Measurements from ENCODE around the gene SH2D2A. TPM values are rescaled to one million over a fixed set of nuclear protein-coding genes. Genes with fewer than 3 reads are reported as not detected.
A peak's percentile ranks its signal among the peaks of the same experiment; 100 is the strongest.

Gene SH2D2A
- total and polyA plus RNA-seq, 4 donors, result 1.1 to 3.0 (median 2.0) TPM

DNA sequence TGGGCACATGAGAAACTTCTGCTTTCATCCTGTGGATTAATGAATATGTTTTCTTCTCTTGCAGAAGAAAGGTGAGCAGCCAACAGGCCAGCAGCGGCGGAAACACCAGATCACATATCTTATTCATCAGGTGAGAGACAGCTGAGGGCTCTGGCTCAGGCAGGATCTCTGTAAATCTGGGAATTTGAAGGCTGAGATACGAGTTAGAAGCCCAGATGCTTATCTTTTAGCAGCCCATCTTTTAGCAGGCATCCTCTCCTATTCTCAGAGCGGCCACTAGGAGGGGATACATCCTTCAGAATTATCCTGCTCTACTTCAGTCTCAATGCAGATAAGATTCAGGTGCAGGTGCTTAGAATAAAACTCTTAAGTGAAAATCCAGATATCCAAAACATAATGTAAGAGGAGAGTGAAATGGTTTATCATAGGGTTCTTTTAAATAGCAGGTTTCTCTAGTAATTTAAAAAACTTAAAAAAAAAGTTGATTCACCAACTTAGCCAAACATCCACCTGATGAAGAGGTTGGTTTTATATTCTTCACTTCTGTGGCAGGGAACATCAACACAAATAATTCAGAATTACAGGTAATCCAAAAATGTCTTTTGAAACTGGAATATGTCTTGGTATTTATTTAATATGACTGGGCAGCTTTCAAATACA, 19.3 kb downstream of the SH2D2A start:
- no peak overlapping the region for H3K4me3 ChIP-seq
- H3K27me3 ChIP-seq (ENCODE audit: control insufficient read depth in 3 of 3, insufficient read depth in 3 of 3, low read length in 2 of 3), result no peaks in the 10 kb centered on the region
- H3K27ac ChIP-seq (ENCODE audit: low read depth in 1 of 2, low read length in 1 of 2), result no peak overlapping the region
- H3K9me3 ChIP-seq (ENCODE audit: control insufficient read depth in 4 of 4, insufficient read depth in 3 of 4, low read length in 3 of 4), result no peaks in the 10 kb centered on the region
- DNase-seq, result peak in 2 of 3 donors; percentile 51 to 67
- 56 to 58% methylated on average over 4 of the region's 4 CpGs for WGBS, 2 donors
- TF ChIP-seq, protein P1, sequence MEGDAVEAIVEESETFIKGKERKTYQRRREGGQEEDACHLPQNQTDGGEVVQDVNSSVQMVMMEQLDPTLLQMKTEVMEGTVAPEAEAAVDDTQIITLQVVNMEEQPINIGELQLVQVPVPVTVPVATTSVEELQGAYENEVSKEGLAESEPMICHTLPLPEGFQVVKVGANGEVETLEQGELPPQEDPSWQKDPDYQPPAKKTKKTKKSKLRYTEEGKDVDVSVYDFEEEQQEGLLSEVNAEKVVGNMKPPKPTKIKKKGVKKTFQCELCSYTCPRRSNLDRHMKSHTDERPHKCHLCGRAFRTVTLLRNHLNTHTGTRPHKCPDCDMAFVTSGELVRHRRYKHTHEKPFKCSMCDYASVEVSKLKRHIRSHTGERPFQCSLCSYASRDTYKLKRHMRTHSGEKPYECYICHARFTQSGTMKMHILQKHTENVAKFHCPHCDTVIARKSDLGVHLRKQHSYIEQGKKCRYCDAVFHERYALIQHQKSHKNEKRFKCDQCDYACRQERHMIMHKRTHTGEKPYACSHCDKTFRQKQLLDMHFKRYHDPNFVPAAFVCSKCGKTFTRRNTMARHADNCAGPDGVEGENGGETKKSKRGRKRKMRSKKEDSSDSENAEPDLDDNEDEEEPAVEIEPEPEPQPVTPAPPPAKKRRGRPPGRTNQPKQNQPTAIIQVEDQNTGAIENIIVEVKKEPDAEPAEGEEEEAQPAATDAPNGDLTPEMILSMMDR (IDR thresholded peaks at IDR 0.05; ENCODE audit: control extremely low read depth, extremely low read depth), result peak; percentile 75
- H3K36me3 ChIP-seq (ENCODE audit: control insufficient read depth in 4 of 4, insufficient read depth in 4 of 4, low read length in 4 of 4), result peaks cover 43 to 56% (median 45%) of the 10 kb centered on the region in 4 donors
- peaks cover 0 to 3% (median 0%) of the 10 kb centered on the region in 5 donors for H3K4me1 ChIP-seq (ENCODE audit: control insufficient read depth in 5 of 5, insufficient read depth in 5 of 5, low read length in 5 of 5)
- no peak overlapping the region for H3K9ac ChIP-seq (ENCODE audit: insufficient read depth in 1 of 2, low read length in 2 of 2)
- no peak for ATAC-seq (ENCODE audit: insufficient read depth, low FRiP score)

GRCh38 chr1:156796340-156797097, 20.1 kb downstream of the SH2D2A start:
- peaks cover 0 to 3% (median 0%) of the 10 kb centered on the region in 5 donors for H3K4me1 ChIP-seq (ENCODE audit: control insufficient read depth in 5 of 5, insufficient read depth in 5 of 5, low read length in 5 of 5)
- no peak overlapping the region for H3K27ac ChIP-seq (ENCODE audit: low read depth in 1 of 2, low read length in 1 of 2)
- no peak overlapping the region for H3K9ac ChIP-seq (ENCODE audit: insufficient read depth in 1 of 2, low read length in 2 of 2)
- H3K4me3 ChIP-seq, result no peak overlapping the region
- peaks cover 45 to 56% (median 50%) of the 10 kb centered on the region in 4 donors for H3K36me3 ChIP-seq (ENCODE audit: control insufficient read depth in 4 of 4, insufficient read depth in 4 of 4, low read length in 4 of 4)
- TF ChIP-seq, protein P1 (IDR thresholded peaks at IDR 0.05; ENCODE audit: control extremely low read depth, extremely low read depth), result no peak
- no peaks in the 10 kb centered on the region for H3K27me3 ChIP-seq (ENCODE audit: control insufficient read depth in 3 of 3, insufficient read depth in 3 of 3, low read length in 2 of 3)
- DNase-seq (no peak), ATAC-seq (ENCODE audit: insufficient read depth, low FRiP score) (no peak)
- H3K9me3 ChIP-seq (ENCODE audit: control insufficient read depth in 4 of 4, insufficient read depth in 3 of 4, low read length in 3 of 4), result no peaks in the 10 kb centered on the region
- WGBS, 2 donors, result 90 to 94% methylated on average over 8 of the region's 8 CpGs

DNA sequence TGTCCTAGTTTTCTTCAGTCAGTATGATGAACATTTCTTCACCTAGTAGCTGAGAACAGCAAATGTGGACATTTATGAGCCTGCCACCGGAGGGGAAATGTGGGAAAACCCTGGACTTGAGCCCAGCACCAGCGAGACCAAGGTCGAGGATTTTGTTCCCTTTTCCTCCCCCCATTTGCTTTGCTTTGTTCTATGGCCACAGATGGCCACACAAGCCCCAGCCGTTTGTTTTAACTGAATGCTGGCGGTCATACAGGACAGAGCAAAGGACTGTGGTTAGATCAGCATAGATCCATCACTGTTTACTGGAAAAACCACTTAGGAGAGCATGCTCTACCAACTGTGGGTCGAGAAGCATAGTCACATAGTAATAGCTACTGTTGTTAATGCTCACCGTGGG, 20.9 kb downstream of the SH2D2A start:
- ATAC-seq (ENCODE audit: insufficient read depth, low FRiP score), result no peak

More for the DNA sequence above, 20.9 kb downstream of the SH2D2A start:
- no peak overlapping the region for H3K4me3 ChIP-seq
- peaks cover 47 to 54% (median 50%) of the 10 kb centered on the region in 4 donors for H3K36me3 ChIP-seq (ENCODE audit: control insufficient read depth in 4 of 4, insufficient read depth in 4 of 4, low read length in 4 of 4)
- no peaks in the 10 kb centered on the region for H3K9me3 ChIP-seq (ENCODE audit: control insufficient read depth in 4 of 4, insufficient read depth in 3 of 4, low read length in 3 of 4)
- H3K27me3 ChIP-seq (ENCODE audit: control insufficient read depth in 3 of 3, insufficient read depth in 3 of 3, low read length in 2 of 3), result no peaks in the 10 kb centered on the region
- H3K9ac ChIP-seq (ENCODE audit: insufficient read depth in 1 of 2, low read length in 2 of 2), result no peak overlapping the region
- H3K4me1 ChIP-seq (ENCODE audit: control insufficient read depth in 5 of 5, insufficient read depth in 5 of 5, low read length in 5 of 5), result no peaks in the 10 kb centered on the region
- 71 to 76% methylated on average over 7 of the region's 7 CpGs for WGBS, 2 donors
- H3K27ac ChIP-seq (ENCODE audit: low read depth in 1 of 2, low read length in 1 of 2), result no peak overlapping the region
- TF ChIP-seq, protein P1 (IDR thresholded peaks at IDR 0.05; ENCODE audit: control extremely low read depth, extremely low read depth), result no peak
- no peak for DNase-seq

All from lung (tissue), 12 donors.